Left hindlimb (tissue), 1 donor: ENCODE results near the gene THAP9.
"Not testable (repeated sequence)": the region's sequence is repeated elsewhere in the genome, so short reads cannot be mapped to it uniquely, and the experiment has no call there.

Experiments used
- DNase-seq: peaks from one replicate; pipeline ENCODE4 v3.0.0-alpha.2; 2018

The THAP9 gene

DNA sequence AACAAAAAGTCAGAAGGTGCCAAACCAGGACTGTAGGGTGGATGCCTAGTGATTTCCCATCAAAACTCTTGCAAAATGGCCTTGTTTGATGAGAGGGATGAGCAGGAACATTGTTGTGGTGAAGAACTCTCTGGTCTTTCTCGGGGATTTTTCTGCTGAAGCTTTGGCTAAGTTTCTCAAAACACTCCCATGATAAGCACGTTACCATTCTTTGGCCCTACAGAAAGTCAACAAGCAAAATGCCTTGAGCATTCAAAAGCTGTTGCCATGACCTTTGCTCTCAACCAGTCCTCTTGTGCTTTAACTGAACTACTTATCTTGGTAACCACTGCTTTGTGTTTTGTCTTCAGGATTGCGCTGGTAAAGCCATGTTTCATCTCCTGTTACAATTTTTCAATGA lies 6.6 kb upstream of the THAP9 start:
- DNase-seq, result no peak

DNA sequence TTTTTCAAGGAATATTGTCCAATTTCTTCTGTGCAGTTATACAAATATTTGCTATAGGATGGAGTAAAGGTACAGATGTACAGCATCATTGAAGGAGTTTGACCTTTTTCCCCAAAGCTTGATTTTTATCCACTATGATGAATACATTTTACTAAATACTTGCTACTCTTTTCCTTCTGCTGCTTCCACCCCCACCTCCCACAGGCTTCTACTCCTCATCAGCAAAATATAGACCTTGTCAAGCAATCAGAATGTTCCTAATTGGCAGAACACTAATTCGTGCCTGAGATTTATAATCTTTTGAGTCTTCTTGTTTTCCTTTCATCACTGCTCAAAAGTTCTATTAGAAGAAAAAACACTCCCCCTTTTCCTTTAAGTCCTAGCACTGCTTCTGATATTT lies 3.8 kb upstream of the THAP9 start:
- no peak for DNase-seq

DNA sequence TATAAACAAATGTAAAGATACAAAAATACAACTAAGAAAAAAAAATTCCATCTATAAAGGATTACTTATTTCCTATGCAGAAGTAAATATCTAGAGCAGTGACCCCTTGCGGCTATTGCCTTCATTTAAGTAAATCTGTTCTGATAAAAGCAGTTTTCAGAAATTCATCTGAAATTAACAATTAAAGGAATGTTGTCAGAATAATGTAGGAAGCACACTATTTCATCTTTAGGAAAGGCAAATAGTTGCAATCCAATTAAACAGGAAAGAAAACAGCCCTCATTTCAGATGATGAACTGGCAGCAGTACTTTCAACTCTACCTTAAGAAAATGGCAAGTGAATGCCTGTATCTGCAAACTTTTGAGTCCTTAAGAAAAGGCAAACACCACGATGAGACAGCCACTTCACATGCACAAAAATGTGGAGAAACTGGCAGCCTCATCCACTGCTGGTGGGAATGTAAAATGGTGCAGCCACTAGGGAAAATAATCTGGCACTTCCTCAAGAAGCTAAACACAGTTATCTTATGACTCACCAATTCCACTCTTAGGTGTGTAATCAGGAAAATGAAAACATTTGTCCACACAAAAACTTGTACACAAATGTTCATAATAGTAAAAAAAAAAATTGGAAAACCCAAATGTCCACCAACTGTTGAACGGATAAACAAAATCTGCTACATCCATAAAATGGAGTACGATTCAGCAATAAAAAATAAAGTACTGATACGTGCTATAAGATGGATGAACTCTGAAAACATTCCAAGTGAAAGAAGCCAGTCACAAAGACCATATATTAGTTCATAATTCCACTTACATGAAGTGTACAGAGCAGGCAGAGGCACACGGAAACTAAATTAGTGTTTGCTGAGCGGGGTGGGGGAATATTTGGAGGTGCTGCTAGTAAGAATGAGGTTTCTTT lies 2.0 kb upstream of the THAP9 start:
- no peak for DNase-seq

DNA sequence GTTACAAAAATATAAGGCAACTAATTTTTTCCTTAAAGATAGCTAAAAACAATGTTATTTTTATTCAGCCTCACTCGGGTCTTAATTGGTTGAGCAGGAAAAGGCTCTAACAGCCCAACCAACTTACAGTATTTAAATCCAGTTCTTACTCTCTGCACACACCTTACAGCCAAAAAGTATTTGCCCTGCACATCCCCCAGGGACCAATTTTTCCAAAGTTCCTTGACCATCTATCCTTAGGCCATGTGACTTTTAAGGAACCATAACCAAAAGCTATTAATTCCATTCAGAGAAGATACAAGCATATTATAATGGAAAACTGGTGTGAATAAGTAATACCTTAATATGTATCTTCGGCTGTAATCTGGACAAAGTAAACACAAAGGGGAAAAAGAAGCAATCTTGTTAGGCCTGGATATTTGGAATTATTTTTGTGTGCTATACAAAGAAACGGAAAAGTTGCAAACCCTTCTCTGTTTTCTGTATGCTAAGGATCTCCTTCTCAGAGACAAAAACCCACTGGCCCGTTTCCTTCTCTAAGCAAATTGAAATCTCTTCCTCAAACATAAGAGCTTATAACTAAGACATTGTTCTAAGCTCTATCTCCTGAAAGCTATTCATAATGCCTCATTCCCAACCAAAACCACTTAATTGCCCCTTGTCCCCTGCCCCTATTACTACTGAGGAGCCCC lies 1.0 kb upstream of the THAP9 start:
- no peak for DNase-seq

DNA sequence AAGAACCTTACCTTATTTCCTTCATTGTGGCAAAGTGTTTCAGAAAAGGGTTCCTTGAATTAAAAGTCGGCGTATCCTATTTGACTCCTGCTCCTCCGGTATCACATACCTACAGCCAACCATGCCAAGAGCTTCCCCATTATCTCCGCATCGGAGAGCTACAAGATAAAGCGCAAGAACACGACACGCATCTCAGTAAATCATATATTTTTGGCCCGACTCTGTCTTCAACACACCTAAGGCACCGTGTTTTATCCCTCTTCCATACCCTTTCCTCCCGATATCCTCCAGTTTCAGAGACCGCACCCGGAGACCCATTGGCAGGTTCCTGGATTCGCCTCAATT lies 497 bp upstream of the THAP9 start:
- no peak for DNase-seq

DNA sequence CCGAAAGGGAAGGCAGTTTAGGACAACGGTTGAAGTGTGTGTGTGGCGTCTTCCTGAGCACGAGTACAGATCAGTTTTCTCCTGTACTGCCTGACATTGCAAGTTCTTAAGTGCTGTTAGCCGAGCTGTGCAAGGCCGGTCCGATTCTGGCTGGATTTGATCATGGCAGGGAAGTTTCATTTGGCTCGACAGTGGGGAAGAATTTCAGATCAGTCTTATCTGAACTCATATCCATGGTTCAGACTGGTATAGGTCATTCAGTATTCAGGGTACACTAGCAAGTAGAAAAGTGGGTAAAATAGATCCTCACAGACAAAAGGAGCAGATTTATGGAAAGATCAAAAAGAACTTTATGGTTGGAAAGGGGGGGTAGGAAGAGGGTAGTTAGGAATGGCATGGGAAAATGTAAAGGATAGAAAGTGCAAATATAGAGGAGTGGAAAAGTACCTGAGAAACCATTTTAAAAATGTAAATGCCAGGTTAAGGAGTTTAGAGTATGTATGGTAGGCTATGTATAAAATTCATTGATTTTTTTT lies 716 bp downstream of the THAP9 start:
- DNase-seq, result no peak

DNA sequence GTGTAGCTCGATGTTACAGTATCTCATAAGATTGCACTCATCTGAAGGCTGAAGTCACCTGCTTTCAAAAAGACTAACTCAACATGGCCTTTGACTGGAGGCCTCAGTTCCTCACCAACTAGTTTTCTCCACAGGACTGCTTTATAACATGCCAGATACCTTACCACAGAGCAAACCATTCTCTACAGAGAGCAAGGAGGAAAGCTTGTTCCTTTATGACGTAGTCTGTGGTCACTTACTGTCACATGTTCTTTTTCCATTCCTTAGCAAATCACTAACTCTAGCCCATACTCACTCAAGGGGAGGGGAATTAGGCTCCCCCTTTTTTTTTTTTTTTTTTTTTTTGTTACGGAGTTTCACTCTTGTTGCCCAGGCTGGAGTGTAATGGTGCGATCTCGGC lies 3.2 kb downstream of the THAP9 start:
- DNase-seq, result no peak

DNA sequence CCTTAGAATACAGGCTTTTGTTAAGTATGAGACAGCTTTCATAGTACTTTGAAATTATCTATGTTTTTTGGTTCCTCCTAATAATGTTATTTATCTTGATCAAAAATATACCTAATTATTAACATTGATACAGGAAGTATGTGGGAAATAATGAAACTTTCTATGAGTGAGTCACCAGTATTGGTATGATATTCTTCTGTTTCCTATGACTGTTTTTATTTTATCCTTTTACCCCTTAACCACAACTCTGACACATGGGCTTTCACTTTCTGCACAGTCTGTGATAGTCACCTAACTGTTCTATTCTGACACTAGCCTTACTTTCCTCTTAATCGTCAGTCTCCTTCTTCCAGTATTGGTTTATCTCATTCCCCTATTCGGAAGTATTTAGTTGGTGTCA lies 4.7 kb downstream of the THAP9 start:
- no peak for DNase-seq

DNA sequence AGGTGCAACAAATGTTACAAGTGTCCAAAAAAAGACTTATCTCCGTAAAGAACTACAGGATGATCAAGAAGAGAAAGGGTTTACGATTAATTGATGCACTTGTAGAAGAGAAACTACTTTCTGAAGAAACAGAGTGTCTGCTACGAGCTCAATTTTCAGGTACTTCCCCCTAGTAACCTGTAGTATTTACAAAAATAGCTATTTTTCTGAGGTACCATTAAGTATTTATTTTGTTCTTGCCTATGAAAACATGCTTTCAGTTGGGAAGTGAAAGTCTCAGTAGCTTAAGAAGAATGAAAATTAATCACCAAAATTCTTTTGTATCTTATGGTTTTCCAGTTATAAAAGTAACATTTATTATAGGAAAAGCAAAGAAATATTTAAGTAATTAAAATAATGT lies 5.9 kb downstream of the THAP9 start:
- DNase-seq, result no peak

DNA sequence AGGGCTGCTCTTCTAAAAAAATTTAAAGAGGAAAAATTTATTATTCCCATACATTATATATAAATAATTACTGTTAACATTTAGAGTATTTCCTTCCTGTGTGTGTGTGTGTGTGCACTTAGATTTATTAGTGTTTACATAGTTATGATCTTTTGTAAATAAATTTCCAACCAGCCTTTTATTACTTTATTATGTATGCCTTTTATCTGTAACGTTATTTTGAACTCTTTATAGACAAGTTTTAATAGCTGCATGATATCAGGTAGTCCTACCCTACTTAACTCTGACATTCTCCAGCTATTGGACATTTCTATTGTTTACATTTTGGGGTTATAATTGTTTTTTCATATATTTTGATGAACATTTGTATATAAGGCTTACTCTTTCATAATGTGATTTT lies 8.8 kb downstream of the THAP9 start:
- DNase-seq, result no peak

DNA sequence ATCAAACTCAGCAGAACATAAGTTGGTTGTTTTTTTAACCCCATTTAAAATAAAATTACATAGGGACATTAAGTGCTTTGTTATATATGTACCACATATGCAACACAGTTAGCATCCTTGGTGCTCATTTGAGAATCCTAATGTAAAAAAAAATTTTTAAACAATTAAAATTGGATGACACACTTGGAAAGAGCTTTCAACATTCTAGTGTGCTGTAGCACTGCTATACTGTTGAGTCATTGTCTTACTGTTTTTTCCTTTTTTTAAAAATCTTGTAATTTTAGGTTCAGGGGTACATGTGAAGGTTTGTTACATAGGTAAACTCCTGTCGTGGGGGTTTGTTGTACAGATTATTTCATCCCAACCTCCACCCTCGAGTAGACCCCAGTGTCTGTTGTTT lies 12.8 kb downstream of the THAP9 start:
- no peak for DNase-seq

DNA sequence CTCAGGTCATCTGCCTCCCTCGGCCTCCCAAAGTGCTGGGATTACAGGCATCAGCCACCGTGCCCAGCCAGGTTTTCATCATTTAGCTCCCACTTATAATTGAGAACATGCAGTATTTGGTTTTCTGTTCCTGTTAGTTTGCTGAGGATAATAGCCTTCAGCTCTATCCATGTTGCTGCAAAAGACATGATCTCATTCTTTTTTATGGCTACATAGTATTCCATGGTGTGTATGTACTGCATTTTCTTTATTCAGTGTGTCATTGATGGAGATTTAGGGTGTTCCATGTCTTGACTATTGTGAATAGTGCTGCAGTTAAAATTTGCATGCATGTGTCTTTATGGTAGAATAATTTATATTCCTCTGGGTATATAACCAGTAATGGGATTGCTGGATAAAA lies 13.4 kb downstream of the THAP9 start:
- not testable (repeated sequence) for DNase-seq

DNA sequence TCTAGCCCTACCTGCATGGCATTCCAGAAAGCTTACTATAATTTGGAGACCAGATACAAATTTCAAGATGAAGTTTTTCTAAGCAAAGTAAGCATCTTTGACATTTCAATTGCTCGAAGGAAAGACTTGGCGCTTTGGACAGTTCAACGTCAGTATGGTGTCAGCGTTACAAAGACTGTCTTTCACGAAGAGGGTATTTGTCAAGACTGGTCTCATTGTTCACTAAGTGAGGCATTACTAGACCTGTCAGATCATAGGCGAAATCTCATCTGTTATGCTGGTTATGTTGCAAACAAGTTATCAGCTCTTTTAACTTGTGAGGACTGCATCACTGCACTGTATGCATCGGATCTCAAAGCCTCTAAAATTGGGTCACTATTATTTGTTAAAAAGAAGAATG lies 17.6 kb downstream of the THAP9 start:
- DNase-seq, result no peak

DNA sequence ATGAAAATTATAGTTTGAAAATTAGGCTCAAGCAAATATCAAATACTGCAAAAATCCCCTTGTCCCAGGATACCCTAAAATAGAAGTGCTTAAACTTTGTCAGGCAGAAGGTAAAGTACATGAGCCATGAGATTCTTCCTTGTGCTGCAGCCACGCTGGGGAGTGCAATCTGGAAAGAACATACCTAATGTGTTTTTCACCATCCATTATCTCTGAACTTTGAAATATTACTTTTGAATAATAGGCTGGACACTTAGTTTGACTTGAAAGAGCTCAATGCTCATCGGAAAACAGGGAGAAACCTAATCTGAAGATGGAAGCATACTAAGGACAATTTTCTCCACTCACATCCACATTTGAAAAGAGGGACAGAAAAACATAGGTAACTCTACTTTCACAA lies 18.9 kb downstream of the THAP9 start:
- DNase-seq, result no peak

DNA sequence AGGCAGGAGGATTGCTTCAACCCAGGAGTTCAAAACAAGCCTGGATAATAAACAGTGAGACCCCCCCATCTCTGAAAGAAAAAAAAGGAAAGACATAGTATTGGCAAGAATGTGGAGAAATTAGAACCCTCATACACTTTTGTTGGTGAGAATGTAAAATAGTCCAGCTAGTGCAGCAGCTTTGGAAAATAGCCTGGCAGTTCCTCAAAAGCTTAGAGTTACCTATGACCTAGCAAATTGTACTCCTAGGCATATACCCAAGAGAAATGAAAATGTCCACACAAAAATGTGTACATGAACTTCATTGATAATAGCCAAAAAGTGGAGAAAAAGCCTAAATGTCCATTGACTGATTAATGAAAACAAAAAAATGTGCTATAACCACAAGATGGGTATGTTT lies 21.3 kb downstream of the THAP9 start:
- DNase-seq, result no peak

DNA sequence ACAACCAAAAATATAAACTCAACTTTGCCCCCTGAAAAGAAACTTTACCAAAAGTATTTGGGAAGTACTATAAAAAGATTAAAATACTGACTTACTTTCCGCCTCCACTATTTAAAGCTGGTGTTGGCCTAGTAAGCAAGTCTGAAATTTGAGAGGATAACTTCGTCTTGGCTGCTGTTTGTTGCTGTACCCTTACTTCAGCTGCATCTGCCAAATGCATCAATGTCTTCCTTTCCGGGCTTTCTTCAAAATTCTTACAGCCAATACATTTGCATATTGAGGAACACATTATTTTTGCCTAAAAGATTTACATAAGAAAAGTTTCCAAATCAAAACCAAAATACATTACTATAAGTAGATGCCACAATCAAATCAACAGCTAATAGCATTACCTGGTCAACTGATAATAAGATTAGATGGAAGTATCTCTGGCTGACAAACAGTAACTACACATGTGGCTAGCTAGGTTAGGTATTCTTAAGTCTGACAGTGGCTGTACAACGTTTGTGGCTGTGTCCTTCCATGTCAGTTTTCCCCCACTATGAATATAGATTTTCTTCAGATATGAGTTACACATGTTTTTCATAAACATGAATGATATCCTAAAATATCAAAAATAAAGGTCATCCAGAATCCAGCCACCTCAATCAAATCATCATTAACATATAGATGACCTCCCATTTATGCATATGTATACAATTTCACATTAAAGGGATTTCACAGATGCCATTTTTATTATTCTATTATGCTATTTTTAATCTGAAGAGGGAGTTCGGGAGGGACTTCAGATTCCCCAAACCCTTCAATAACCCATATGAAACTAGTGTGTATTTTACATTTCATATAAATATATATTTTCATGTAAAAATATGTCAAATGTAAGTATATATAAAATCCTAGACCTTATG lies 30.6 kb downstream of the THAP9 start:
- DNase-seq, result no peak

DNA sequence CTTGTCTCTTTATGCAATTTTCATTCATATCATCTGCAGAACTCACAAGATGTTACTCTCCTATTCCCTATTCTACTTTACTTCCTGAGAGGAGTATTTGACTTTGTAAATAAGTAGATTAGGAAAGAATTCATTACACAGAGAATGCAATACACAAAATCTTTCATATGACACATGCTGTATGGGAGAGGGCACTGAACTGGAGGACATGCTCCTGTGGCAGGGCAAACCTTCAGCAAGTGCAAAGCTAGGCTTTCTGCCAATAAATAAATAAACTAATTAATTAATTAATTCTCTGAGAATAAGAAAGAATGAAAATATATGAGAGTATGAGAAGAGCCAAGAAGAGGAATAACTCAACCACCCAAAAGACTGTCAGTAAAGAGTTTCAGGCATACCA lies 33.9 kb downstream of the THAP9 start:
- no peak for DNase-seq

DNA sequence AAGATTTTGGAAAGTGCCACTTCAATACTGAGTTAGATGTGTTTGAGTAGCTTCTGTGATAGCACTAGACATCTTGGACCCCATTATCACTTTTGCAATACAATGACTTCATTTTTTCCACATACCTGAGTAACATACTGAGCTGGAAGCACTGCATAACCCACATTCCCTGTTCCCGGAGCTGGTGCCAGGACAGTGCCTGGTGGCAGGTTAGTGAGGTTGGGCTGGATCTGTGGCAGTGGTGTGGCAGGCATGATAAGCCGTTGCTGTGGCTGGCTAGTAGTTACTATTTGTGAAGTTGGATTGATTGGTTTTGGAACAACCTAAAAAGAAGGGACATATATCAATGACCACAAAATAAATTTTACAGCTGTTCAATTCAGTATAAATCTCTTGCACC lies 38.9 kb downstream of the THAP9 start:
- no peak for DNase-seq

DNA sequence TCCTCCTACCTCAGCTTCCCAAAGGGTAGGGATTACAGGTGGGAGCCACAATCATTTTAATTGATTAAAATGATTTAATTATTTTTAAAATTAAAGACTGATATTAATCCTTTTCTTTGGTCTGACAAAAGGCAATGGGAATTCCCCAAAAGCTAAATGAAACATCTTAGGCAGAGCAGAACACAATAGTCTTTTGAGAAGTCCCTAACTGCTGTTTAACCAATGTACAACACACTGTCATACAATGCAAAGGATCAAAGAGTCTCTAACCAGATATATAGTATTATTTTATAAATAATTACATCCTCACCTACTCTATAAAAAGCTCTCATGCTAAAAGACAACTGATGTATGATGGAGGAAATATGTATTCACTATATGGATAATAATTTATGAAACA lies 47.0 kb downstream of the THAP9 start:
- no peak for DNase-seq

DNA sequence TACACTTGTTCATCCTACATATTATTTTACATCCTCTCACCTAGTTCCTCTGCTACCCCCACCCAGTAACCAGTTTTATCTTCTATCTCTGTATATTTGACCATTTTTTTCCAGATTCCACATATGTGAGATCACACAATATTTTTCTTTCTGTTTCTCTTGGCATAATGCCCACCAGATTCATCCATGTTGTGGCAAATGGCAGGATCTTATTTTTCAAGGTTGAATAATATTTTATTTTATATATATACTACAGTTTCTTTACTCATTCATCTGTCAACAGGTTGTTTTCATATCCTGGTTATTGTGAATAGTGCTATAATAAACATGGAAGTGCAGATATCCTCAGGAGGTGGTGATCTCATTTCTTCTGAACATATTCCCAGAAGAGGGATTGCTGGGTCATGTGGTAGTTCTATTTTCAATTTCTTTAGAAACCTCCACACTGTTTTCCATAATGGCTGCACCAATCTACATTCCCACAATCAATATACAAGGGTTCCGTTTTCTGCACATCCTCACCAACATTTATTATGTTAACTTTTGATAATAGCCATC lies 48.2 kb downstream of the THAP9 start:
- DNase-seq, result no peak

DNA sequence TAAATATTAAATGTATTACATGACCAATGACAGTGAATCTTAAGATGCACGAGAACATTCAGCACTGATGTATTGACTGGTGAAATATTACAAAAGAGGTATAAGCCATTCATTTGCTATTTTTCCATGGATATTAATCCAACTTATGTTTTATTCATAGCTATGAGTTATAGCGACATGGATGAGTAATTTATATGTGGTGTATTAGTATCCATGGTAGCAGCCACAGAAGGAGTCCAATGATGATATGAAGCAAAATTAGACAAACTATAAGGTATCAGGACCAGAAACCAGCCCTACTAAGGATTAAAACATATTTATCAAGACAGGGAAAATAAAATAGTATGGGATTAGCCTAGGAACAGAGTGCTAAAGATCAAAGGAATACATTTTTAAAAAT lies 50.7 kb downstream of the THAP9 start:
- no peak for DNase-seq

DNA sequence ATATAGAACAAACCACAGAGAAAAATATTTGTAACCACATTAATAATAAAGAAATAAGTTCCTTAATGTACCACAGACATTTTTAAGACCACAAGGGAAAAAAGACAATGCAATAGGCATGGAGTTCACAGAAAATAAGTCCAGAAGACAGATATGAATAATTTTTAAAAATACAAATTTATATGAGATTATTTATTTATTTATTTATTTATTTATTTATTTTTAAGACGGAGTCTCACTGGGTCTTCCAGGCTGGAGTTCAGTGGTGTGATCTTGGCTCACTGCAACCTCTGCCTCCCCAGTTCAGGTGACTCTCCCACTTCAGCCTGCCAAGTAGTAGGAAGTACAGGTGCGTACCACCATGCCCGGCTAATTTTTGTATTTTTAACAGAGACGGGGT lies 53.7 kb downstream of the THAP9 start:
- DNase-seq, result no peak

DNA sequence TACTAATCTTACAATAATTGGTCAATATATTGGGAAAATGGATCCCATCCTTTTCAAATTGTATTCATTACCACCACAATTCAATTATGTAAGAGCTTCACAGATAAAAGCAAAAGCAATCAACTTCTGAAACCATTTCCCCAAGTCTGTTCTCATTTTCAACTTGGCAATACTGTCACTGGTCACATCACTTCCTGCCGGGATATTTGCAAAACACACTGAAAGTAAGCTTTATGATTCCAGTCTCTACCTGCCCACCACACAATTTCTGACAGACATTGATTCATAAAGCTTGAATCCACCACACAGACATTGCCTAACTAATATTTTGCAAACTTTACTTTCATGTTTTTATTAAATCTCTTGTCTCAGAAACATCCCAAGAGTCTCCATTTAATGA lies 56.5 kb downstream of the THAP9 start:
- DNase-seq, result no peak
